GM18867 (cell line): ENCODE results near the gene FTCD.

Experiments used
- ATAC-seq: cut with Tn5 transposase; IDR thresholded peaks from one replicate; pipeline ENCODE4 v1.9.1; 2021; ENCODE audit warnings: mild to moderate bottlenecking, moderate library complexity; ENCODE audit not compliant: unreplicated experiment

Gene FTCD

DNA sequence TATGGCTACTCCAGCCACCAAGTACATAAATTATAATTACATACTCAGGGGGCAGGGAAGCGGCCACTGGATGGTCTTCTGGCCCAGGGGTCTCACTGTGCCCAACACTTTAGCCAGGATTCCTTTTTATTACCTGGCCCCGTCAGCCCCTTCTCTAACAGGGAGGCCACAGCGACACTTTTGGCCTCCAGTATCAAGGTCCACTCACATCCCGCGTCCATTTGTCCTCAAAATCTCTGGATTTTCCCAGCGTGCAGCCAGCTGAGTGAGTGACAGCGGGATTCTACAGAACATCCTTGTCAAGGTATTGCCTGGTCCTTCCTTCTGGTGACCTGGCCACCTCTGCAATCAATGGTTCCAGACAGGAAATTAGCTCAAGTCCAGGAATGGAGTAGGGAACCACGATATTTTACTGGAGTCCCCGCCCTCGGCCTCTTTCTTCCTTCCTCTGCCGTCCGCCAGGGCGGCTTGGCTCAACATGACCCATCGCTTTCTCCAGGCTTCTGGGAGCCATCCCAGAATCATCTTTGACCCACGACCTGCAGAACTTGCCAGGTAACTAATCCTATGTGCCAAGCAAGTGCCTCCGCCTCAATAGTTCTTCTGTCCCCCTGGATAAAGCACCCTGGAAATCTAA lies 60.2 kb downstream of the FTCD start:
- no peak for ATAC-seq

DNA sequence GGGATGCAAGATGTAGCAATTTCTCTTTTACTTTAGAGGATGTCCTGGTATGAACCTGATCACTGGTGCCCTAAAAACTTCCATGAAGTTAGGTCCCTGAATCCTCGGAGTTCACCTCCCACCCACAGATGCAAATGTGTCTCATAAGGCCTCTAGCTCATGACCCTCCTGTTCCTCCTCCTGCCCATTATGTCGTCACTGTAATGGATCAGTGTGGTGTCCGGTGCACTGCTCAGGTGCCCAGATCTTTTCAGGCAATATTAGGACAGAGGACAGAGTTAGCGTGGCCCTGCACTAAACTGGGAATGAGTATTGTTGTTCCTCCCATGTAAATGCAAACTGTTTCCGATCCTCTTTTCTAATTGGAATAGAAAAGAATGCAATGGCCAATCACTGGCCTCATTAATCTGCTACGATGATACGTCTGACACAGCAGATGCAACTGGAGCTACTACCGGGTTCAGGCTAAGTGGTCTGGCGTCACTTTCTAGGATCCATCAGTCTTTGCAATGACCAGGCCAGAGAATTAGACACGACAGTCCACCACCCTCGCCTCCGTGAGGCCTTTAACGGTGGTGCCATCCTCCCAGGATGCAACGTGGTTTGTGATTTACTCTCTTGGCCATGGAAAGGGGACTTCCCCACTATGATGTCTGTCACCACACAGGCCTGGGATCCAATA lies 60.8 kb downstream of the FTCD start:
- no peak for ATAC-seq

- ATAC-seq = no peak
Measured at GRCh38 chr21:46093668-46094400, 61.5 kb downstream of the FTCD start.

- ATAC-seq = no peak
Measured at GRCh38 chr21:46092811-46093667, 62.3 kb downstream of the FTCD start.

DNA sequence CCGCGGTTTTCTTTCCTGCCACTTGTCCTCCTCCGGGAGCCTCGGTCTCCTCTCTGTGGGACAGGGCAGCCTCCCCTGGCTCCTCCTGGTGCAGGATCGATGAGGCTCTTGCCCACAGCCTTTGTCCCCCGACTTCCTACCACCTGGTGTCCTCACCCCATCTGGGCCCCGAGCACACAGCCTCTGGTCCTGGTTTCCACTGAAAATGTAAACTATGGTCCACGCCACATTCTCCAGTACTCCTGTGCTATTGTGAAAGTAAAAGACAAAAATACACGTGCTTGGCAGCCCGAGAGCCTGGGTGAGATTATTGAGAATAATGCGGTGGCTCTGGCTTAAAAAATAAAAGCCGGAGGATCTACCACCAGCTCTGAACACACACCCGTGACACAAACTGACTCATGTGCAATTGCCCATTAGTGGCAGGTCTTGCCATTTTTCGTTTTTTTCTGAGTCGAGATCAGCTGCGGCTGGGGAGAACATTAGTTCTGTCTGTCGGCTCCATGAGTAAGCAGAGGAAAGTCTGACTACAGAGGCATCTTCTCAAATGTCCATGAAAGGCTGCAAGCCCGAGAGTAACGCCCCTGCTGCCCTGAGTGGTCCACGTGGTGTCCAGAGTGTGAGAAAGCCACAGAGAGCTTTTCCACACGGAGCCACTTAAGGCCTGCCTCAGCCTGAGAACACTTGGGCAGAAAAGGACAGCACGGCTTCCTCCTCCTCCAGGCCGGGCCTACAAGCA lies 63.2 kb downstream of the FTCD start:
- ATAC-seq = no peak

DNA sequence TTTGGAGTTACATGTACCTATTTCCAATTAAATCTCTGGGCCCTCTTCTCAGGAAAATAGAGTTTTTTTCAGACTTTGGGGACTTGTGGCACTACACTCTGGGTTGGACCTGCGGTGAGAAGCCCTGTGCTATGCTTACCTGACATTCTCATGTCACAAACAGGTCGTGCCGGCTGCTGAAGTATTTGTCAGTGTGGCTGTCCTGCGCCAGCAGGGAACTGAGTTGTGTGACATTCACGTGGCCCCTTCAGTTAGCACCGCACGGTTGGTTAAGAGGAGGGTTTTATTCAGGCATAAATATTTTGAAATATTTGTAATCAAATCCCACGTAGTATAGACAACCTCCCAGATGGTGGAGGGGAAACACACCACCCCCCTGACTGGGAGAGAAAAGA lies 63.8 kb downstream of the FTCD start:
- ATAC-seq = no peak

- ATAC-seq = no peak
Measured at GRCh38 chr21:46091118-46091517, 64.3 kb downstream of the FTCD start.

- ATAC-seq = no peak
Measured at GRCh38 chr21:46089285-46089684, 66.1 kb downstream of the FTCD start.

DNA sequence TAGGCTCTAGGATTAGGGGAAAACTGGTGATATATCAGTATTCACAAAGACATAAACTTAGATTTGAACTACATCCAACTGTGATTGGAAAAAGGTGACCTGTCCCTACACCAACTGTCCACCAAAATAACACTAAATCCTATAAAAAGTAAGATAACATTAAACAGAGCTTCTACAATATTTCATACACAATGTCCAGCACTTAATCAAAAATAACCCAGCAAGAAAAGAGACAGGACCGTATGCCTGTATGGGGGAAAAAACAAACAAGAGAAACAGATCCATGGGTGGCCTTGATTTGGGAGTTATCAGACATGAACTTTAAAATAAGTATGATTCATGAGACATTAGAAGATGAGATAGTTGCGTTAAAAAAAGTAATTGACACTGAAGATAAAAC lies 67.2 kb downstream of the FTCD start:
- no peak for ATAC-seq

DNA sequence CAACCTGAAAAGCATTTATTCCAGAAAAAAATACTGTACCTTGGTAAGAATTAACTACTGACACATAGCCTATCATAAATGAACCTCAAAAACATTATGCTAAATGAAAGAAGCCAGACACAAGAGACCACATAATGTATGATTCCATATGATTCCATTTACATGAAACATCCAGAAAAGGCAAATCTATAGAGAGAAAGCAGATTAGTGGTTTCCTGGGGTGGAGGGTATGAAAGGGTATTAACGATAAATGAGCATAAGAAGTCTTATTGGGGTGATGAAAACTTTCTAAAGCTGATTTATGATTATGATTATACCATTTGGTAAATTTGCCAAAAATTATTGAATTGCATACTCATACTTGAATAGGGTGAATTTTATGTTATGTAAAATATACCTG lies 67.7 kb downstream of the FTCD start:
- ATAC-seq = no peak
